Activated naive CD8-positive, alpha-beta T cell treated with anti-CD3 and anti-CD28 coated beads, Interleukin-2, amount 50 U/mL, for 24 hours (primary cell): Measurements from ENCODE around the gene ANGEL1.
A peak's percentile ranks its signal among the peaks of the same experiment; 100 is the strongest.

Source experiments
- ATAC-seq: fragments of 150-1000 bp; cut with Tn5 transposase; one replicate; pipeline ENCODE4 v1.10.0; 2021
- DNase-seq: peaks from one replicate; pipeline ENCODE4 v3.0.0; 2021
- H3K27ac Mint-ChIP-seq: one replicate; pipeline ENCODE4 v1.8.0; 2021; ENCODE audit warnings: mild to moderate bottlenecking, mixed read lengths
- H3K27me3 Mint-ChIP-seq: one replicate; pipeline ENCODE4 v1.8.0; 2021; ENCODE audit warnings: mixed read lengths
- H3K36me3 Mint-ChIP-seq: one replicate; pipeline ENCODE4 v1.8.0; 2021; ENCODE audit warnings: low read depth, mixed read lengths
- H3K4me1 Mint-ChIP-seq: one replicate; pipeline ENCODE4 v1.8.0; 2021; ENCODE audit warnings: mixed read lengths
- H3K4me3 Mint-ChIP-seq: one replicate; pipeline ENCODE4 v1.8.0; 2021; ENCODE audit warnings: mild to moderate bottlenecking, moderate library complexity, mixed read lengths
- H3K9me3 Mint-ChIP-seq: one replicate; pipeline ENCODE4 v1.8.0; 2021; ENCODE audit warnings: mixed read lengths

ANGEL1 gene, protein sequence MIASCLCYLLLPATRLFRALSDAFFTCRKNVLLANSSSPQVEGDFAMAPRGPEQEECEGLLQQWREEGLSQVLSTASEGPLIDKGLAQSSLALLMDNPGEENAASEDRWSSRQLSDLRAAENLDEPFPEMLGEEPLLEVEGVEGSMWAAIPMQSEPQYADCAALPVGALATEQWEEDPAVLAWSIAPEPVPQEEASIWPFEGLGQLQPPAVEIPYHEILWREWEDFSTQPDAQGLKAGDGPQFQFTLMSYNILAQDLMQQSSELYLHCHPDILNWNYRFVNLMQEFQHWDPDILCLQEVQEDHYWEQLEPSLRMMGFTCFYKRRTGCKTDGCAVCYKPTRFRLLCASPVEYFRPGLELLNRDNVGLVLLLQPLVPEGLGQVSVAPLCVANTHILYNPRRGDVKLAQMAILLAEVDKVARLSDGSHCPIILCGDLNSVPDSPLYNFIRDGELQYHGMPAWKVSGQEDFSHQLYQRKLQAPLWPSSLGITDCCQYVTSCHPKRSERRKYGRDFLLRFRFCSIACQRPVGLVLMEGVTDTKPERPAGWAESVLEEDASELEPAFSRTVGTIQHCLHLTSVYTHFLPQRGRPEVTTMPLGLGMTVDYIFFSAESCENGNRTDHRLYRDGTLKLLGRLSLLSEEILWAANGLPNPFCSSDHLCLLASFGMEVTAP

DNA sequence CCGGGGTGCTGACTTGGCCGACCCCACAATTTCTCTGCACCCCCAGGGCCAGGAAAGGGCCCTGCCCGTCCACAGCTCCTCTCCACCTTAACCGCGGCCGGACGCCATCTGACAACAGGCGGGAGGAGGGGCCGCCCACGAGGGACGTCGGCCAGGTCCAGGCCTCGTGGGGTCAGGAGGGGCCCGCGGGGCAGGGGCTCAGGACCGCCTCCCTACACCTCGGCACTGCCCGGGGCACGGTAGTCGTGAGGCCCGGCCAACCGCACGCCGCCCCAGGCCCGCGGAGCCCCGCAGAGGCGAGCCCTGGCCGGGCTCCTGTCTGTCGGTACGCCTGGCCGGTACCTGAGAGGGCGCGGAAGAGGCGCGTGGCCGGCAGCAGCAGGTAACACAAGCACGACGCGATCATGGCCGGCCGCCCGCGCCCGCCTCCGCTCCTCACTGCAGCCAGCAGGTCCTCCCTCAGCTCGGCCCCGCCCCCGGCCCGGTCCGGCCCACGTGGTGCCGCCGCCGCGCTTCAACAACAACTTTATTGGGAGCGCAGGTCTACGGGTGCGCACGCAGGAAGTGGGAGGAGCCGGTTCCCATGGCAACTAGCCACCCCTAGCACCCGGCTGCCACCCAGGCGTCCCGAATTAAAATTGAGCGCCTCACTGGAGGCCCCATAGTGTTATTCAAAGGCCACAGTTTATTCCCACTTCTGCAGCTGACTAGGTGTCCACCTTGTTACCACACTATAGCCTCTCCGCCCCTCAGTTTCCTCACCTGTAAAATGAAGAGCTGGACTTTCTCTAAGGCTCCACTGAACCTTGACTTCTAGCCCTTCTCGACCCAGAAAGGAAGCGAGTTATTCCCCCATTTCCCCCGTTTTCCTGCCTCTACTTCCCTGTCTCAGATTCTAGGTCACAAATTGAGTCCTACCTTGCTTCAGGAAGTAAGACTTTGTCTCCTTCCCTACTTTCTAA is at the start of gene ANGEL1:
TSS of gene ANGEL1 (minus strand) at position 461 of the 962 bp plus-strand sequence. CDS start at position 406, 55 bp downstream.
- ATAC-seq: peak; percentile 86
- no peaks in the 10 kb centered on the region for H3K27me3 Mint-ChIP-seq
- peak within 1 kb of the TSS; percentile 89 for H3K27ac Mint-ChIP-seq
- DNase-seq: peak; percentile 97
- H3K9me3 Mint-ChIP-seq: no peaks in the 10 kb centered on the region
- peaks cover 12% of the 10 kb centered on the region for H3K36me3 Mint-ChIP-seq
- H3K4me1 Mint-ChIP-seq: peaks cover 23% of the 10 kb centered on the region
- H3K4me3 Mint-ChIP-seq: peak within 1 kb of the TSS; percentile 95

DNA sequence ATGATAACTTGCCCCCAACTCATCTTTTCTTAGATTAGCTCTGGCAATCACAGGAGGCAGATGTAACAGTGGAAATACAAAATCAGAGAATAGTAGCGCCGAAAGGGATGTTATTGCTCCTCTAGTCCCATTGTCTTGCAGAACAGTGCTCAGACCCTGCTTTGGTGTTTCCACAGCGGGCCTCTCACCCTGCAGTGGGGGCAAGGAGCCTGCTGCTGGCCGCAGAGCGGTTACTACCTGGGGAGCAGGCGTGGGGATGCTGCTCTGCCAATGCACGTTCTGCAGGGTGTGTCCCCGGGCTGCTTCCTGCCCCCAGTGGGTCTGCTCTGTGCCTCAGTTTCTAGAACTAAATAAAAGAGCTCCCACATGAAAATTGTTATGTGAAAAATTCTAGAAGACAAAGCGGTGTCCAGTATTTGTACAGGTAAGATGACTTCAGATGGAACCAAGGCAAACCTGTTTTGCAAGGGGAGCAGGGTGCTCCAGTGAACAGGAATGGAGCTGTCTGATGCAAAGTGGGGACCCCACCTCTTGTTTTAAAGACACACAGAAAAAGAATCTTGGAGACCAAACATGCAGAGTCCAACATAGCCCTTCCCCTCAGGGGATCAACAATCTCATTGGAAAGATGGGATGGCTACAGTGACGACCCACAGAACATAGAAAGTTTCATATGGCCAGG is 49.0 kb upstream of the ANGEL1 start:
- no peak for ATAC-seq
- H3K4me1 Mint-ChIP-seq: peaks cover 22% of the 10 kb centered on the region
- no peaks in the 10 kb centered on the region for H3K36me3 Mint-ChIP-seq

DNA sequence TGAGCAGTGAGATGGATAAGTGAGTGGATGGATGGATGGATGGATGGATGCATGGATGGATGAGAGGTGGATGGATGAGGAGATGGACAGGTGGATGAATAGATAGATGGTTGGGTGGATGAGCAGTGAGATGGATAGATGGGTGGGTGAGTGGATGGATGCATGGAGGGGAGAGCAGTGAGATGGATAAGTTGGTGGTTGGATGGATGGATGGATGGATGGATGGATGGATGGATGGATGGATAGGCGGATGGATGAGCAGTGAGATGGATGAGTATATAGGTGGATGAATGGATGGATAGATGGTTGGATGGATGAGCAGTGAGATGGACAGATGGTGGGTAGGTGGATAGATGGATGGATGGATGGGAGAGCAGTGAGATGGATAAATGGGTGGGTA is 44.1 kb upstream of the ANGEL1 start:
- H3K4me3 Mint-ChIP-seq: no peak overlapping the region
- no peak for ATAC-seq

More for the DNA sequence above, 49.0 kb upstream of the ANGEL1 start:
- DNase-seq: no peak
- Mint-ChIP-seq H3K9me3 (no peaks in the 10 kb centered on the region), H3K27me3 (peaks cover 5% of the 10 kb centered on the region), H3K4me3 (no peak overlapping the region), H3K27ac (no peak overlapping the region)

DNA sequence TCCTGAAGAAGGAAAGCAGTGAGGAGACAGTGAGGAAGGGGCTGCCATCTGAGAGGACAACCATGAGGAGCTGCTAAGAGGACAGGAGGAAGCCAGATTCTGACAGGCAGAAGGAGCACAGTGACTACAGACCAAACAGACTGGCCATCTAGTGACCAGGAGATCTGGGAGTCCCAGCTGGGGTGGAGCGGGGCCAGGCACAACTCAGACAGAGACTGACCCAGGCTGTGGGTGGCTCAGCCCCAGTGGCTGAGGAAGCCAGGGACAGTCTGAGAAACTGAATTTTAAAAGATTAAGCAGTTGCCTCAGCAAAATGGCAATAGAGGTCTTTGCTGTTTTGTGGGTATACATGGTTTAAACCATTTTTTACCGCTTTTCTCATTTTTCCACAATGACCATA is 42.4 kb upstream of the ANGEL1 start:
- Mint-ChIP-seq H3K4me3 (no peak overlapping the region), H3K4me1 (no peaks in the 10 kb centered on the region), H3K27ac (no peak overlapping the region), H3K27me3 (peaks cover 21% of the 10 kb centered on the region), H3K36me3 (no peaks in the 10 kb centered on the region), H3K9me3 (no peaks in the 10 kb centered on the region)
- DNase-seq (no peak), ATAC-seq (no peak)

More for the DNA sequence above, 44.1 kb upstream of the ANGEL1 start:
- H3K27ac Mint-ChIP-seq: no peak overlapping the region
- H3K9me3 Mint-ChIP-seq: no peaks in the 10 kb centered on the region
- no peaks in the 10 kb centered on the region for H3K36me3 Mint-ChIP-seq
- H3K27me3 Mint-ChIP-seq: peaks cover 21% of the 10 kb centered on the region
- no peak for DNase-seq
- no peaks in the 10 kb centered on the region for H3K4me1 Mint-ChIP-seq

DNA sequence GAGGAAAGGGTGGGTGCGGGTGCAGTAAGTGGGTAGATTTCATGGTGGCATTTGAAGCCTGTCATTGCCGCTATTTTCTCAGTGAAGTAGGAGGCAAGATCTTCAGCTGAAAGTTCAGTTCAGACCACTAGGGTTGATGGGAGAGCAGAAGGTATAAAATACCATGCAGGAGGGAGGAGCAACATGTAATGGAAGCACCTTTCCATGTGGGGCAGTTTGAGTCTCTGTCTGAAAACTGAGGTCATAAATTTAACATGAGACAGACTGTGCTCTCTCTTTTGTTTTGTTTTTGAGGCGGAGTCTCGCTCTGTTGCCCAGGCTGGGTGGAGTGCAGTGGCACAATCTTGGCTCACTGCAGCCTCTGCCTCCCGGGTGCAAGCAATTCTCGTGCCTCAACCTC is 36.2 kb upstream of the ANGEL1 start:
- DNase-seq: no peak
- ATAC-seq: no peak
- no peak overlapping the region for H3K4me3 Mint-ChIP-seq

DNA sequence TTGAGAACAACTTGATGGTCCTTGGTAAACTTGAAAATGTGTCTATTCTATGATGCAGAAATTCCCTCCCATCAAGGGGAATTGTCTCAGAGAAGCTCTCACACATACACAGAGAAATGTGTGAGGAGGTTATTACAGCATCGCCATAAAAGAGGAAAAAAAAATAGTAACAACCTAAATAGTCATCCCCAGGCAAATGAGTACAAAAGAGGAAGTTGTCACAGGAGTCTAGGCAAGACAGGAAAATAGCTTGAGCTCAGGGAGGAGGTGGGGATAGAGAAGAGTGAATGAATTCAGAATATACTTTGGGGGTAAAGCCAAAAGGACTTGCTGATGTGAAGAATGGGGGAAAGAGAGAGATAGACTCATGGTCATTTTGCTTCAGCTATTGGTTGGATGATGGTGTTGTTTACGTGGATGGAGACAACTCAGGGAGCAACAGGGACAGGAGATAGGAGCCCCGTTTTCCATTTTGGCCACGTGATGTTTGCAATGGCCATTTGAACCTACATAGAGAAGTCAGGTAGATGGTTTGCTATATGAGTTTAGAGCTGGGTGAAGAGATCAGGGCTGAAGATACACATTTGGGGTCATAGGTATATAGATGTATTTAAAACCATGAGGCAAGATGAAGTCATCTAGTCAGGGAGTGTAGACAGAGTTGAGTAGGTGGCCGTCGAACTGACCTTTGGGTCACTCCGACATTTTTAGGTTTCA is 33.8 kb upstream of the ANGEL1 start:
- no peak for DNase-seq
- Mint-ChIP-seq H3K4me3 (no peak overlapping the region), H3K36me3 (no peaks in the 10 kb centered on the region), H3K27me3 (peaks cover 4% of the 10 kb centered on the region), H3K9me3 (peaks cover 4% of the 10 kb centered on the region), H3K27ac (no peak overlapping the region), H3K4me1 (peaks cover 8% of the 10 kb centered on the region)
- ATAC-seq: no peak

More for the DNA sequence above, 36.2 kb upstream of the ANGEL1 start:
- Mint-ChIP-seq H3K27me3 (peaks cover 6% of the 10 kb centered on the region), H3K36me3 (no peaks in the 10 kb centered on the region), H3K27ac (no peak overlapping the region), H3K9me3 (peaks cover 4% of the 10 kb centered on the region), H3K4me1 (peaks cover 8% of the 10 kb centered on the region)

DNA sequence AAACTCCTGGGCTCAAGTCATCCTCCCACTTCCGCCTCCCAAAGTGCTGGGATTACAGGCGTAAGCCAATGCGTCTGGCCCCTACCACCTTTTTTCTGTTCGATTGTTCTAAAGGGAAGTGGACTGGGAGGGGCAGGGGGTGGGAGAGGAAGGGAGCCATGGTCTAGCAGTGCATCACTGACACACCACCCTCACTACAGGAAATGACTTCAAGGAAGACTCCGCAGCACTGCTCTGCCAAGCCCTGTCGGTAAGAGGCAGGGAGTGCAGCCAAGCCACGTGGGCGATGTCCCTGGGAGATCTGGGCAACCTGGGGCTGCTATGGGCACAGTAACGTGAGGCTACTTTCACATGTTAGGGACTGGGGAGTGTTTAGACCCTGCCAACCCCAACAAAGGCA is 31.5 kb upstream of the ANGEL1 start:
- ATAC-seq (peak; percentile 100), DNase-seq (peak; percentile 55)
- Mint-ChIP-seq H3K9me3 (peaks cover 4% of the 10 kb centered on the region), H3K27me3 (peaks cover 4% of the 10 kb centered on the region), H3K4me1 (peaks cover 8% of the 10 kb centered on the region), H3K36me3 (no peaks in the 10 kb centered on the region), H3K27ac (peak overlapping the region; percentile 67), H3K4me3 (no peak overlapping the region)

DNA sequence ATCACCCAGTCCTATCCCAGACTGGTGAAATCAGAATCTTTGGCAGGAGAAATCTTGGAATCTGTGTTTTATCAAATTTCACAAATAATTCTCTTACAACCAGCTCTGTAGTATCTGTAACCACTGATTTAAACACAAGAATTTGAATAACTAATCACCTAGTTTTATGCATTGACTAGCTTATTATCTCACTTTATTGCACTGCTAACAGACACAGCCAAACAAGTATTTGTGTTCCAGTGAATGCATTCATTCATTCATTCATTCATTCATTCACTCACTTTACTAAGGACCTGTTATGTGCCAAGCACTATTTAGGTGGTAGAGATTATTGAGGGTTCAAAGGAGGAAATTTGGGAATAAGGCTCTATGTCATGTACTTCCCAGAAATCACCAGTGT is 29.7 kb upstream of the ANGEL1 start:
- H3K4me3 Mint-ChIP-seq: no peak overlapping the region
- H3K36me3 Mint-ChIP-seq: no peaks in the 10 kb centered on the region
- no peak overlapping the region for H3K27ac Mint-ChIP-seq
- DNase-seq: no peak
- ATAC-seq: no peak
- H3K9me3 Mint-ChIP-seq: peaks cover 4% of the 10 kb centered on the region
- H3K4me1 Mint-ChIP-seq: peaks cover 8% of the 10 kb centered on the region
- peaks cover 4% of the 10 kb centered on the region for H3K27me3 Mint-ChIP-seq

DNA sequence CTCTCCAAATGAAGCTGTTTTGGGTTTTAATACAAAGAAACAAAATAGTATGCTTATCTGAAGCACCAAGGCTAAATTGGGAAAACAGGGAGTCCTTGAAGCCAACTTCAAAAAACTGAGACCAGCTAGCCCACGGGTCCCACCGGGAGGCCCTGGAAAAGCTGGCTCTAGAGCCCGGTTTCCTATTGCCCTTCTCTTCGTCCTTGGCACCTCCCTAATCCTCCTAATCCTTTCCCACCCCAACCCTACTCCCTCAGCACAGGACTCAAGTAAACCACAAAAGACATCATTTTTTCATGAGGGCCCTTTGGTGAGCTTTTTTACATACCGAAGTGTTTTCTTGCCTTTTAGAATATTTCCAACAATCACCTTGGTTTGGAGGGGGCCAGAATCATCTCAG is 24.8 kb upstream of the ANGEL1 start:
- Mint-ChIP-seq H3K4me1 (no peaks in the 10 kb centered on the region), H3K27me3 (peaks cover 1% of the 10 kb centered on the region), H3K36me3 (no peaks in the 10 kb centered on the region), H3K27ac (no peak overlapping the region), H3K4me3 (no peak overlapping the region), H3K9me3 (no peaks in the 10 kb centered on the region)
- no peak for ATAC-seq
- DNase-seq: no peak

DNA sequence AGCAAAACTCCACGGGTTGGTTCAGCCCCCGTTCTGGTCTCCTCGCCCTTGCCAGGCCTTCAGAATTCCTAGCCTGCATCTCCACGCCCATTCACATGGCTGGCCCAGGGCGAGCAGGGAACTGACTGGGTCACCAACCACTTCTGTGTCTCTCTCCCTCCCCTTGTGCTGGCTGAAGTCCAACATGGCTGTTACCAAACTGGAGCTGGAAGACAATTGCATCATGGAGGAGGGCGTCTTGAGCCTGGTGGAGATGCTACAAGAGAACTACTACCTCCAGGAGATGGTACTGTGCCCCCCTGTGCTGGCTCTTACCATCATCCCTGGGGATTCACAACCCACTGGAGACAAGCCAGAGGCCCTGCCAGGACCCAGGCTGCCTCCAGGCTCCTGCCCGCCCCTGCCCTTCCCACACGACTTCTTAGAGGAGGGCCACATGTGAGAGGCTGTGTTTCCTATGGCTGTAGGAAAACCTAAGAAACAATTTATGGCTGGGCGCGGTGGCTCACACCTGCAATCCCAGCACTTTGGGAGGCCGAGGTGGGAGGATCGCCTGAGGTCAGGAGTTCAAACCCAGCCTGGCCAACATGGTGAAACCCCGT is 23.4 kb upstream of the ANGEL1 start:
- ATAC-seq (no peak), DNase-seq (no peak)
- no peaks in the 10 kb centered on the region for H3K9me3 Mint-ChIP-seq
- peaks cover 1% of the 10 kb centered on the region for H3K27me3 Mint-ChIP-seq
- H3K36me3 Mint-ChIP-seq: no peaks in the 10 kb centered on the region
- H3K27ac Mint-ChIP-seq: no peak overlapping the region
- H3K4me1 Mint-ChIP-seq: no peaks in the 10 kb centered on the region
- no peak overlapping the region for H3K4me3 Mint-ChIP-seq

DNA sequence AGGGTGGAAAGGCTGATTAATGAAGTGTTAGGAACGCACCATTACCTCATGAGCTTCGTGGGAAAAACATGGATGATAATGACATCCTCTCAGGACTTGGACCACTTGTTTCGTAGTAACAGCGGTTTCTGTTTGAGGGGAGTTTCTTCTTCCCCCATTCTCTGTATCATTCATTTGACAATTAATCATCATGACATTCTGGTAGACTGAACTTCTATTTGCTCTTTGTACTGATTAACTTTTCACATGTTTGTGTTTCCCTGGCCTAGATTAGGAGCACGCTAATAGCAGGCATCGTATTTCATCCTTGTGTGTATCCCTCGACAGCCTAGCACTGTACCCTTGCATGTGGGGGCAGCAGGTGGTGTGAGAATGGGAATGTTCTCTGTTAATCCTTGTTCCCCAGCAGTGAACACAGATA is 21.6 kb upstream of the ANGEL1 start:
- no peaks in the 10 kb centered on the region for H3K9me3 Mint-ChIP-seq
- DNase-seq (no peak), ATAC-seq (no peak)
- H3K27ac Mint-ChIP-seq: no peak overlapping the region
- no peaks in the 10 kb centered on the region for H3K36me3 Mint-ChIP-seq
- H3K4me1 Mint-ChIP-seq: no peaks in the 10 kb centered on the region
- peaks cover 1% of the 10 kb centered on the region for H3K27me3 Mint-ChIP-seq
- H3K4me3 Mint-ChIP-seq: no peak overlapping the region

DNA sequence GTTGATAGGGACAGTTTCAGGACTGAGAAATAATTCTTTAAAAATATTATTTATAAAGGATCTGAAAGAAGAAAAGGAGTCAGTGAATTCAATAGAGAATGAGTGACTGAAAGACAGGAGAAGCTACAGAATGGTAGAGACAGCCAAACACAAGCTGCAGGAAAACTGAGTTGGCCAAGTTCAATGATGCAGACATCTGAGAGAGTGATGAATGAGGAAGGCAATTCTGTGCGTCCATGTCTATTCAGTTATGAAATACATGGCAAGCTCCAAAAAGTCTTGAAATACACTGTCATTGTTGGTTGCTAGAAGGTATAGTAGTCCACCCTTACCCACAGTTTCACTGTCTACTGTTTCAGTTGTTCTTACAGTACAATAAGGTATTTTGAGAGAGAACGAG is 20.3 kb upstream of the ANGEL1 start:
- Mint-ChIP-seq H3K27ac (no peak overlapping the region), H3K4me1 (no peaks in the 10 kb centered on the region), H3K27me3 (peaks cover 1% of the 10 kb centered on the region), H3K36me3 (no peaks in the 10 kb centered on the region), H3K9me3 (no peaks in the 10 kb centered on the region), H3K4me3 (no peak overlapping the region)
- ATAC-seq (no peak), DNase-seq (no peak)

DNA sequence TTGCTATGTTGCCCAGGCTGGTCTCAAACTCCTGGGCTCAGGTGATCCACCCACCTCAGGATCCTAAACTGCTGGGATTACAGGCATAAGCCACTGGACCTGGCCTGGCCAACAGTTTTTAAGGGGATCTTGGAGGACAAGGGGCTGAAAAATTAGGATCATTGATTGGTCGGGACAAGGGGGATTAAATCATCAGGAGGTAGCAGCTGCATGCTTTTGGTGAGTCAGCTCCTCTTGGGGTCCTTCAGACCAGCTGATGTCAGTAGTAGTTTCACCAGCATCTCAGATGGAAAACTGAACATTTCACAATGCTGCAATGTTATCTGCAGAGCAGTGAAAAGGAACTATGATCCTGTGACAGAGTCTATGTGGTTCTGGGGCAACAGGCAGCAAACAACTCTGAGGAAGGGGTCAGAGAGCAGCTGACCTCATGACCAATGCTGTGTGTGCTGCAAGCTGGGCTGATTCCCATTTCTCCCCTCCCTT is 19.9 kb upstream of the ANGEL1 start:
- Mint-ChIP-seq H3K36me3 (no peaks in the 10 kb centered on the region), H3K4me1 (no peaks in the 10 kb centered on the region), H3K4me3 (no peak overlapping the region), H3K27me3 (peaks cover 1% of the 10 kb centered on the region), H3K9me3 (no peaks in the 10 kb centered on the region), H3K27ac (no peak overlapping the region)
- no peak for ATAC-seq
- no peak for DNase-seq
